Measurements from ENCODE around the gene UBR1.

DNA sequence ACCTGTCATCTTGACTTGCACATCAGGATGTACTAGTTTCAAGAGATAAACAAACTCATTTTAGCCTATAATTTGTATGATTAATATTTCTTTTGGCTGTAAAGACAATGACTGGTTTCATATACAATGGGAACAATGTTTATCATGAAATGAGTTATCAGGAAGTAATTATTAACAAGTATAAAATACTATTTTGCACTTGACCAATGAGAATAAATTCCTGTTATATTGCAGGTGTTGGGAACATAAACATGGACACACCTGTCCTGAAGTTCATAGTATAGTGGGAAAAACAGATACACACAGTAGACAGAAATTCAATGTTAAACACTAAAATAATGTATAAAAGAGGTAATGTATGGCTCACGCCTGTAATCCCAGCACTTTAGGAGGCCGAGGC is 56.9 kb downstream of the UBR1 start:
- TF ChIP-seq CTCF (IDR thresholded peaks at IDR 0.05) (no peak), POLR2A (IDR thresholded peaks at IDR 0.05) (no peak)
